Stimulated activated naive B cell treated with anti-CD40 and anti-IgM and Interleukin-4, amounts not matched to agents 10 μg/mL and 1 μg/mL and 100 μg/mL, for 72 hours (primary cell): ENCODE measurements around the gene ECM1.
A peak's percentile ranks its signal among the peaks of the same experiment; 100 is the strongest.

Experiments
- ATAC-seq, 2 donors: fragments of 150-1000 bp; cut with Tn5 transposase; replicated peaks; 2 replicates each; pipeline ENCODE4 v1.10.0; 2021; ENCODE audit warnings: moderate library complexity in 1 of 2
- DNase-seq: peaks from one replicate; pipeline ENCODE4 v3.0.0; 2021
- H3K27ac Mint-ChIP-seq: one replicate; pipeline ENCODE4 v1.8.0; 2022; ENCODE audit warnings: mild to moderate bottlenecking, mixed read lengths
- H3K27me3 Mint-ChIP-seq, 2 donors: one replicate each; pipeline ENCODE4 v1.8.0; 2022; ENCODE audit warnings: mixed read lengths in 2 of 2
- H3K36me3 Mint-ChIP-seq, 2 donors: one replicate each; pipeline ENCODE4 v1.8.0; 2022; ENCODE audit warnings: mixed read lengths in 2 of 2, mild to moderate bottlenecking in 1 of 2
- H3K4me1 Mint-ChIP-seq, 2 donors: one replicate each; pipeline ENCODE4 v1.8.0; 2022; ENCODE audit warnings: mixed read lengths in 2 of 2, mild to moderate bottlenecking in 1 of 2
- H3K4me3 Mint-ChIP-seq, 2 donors: one replicate each; pipeline ENCODE4 v1.8.0; 2022; ENCODE audit warnings: mild to moderate bottlenecking in 2 of 2, mixed read lengths in 2 of 2, moderate library complexity in 1 of 2
- H3K9me3 Mint-ChIP-seq, 2 donors: one replicate each; pipeline ENCODE4 v1.8.0; 2022; ENCODE audit warnings: mixed read lengths in 2 of 2, mild to moderate bottlenecking in 1 of 2

Gene ECM1

GRCh38 chr1:150562446-150563339, 54.8 kb downstream of the ECM1 start:
- Mint-ChIP-seq H3K27me3 (no peaks in the 10 kb centered on the region), H3K27ac (peak overlapping the region; percentile 99)

More at GRCh38 chr1:150562446-150563339, 54.8 kb downstream of the ECM1 start:
- peak; percentile 56 to 64 for ATAC-seq
- Mint-ChIP-seq H3K9me3 (no peaks in the 10 kb centered on the region), H3K36me3 (peaks cover 3 to 6% of the 10 kb centered on the region in 2 donors), H3K4me3 (peak overlapping the region; percentile 95 to 97), H3K4me1 (peaks cover 50 to 76% of the 10 kb centered on the region in 2 donors)
- DNase-seq = peak; percentile 92
